Heart left ventricle (tissue), 16 donors: ENCODE data around the gene DNAJB6. TPM values are rescaled to one million over a fixed set of nuclear protein-coding genes. Genes with fewer than 3 reads are reported as not detected.

Source experiments
- ATAC-seq, 4 donors: fragments of 200-7000 bp; cut with Tn5 transposase; one replicate each; pipeline ENCODE4 v1.9.1; 2020 to 2022; ENCODE audit warnings: moderate library complexity in 4 of 4, mild to moderate bottlenecking in 3 of 4, moderate number of reproducible peaks in 1 of 4
- DNase-seq, 5 donors: peaks; one replicate each; pipeline ENCODE4 v3.0.0-alpha.2; 2020
- H3K27ac ChIP-seq, 12 donors: fragments of 200-600 bp; sonication (generic) in 4 of 12; one replicate each; pipeline versions ENCODE4 v1.5.0 to v1.8.0; 2016 to 2022; ENCODE audit warnings: mild to moderate bottlenecking in 2 of 12
- H3K27me3 ChIP-seq, 9 donors: fragments of 200-600 bp; sonication (generic) in 2 of 9; one replicate each; pipeline versions ENCODE4 v1.5.1 to v1.8.0; 2016 to 2022; ENCODE audit warnings: mild to moderate bottlenecking in 3 of 9
- H3K36me3 ChIP-seq, 9 donors: fragments of 200-600 bp; sonication (generic) in 2 of 9; one replicate each; pipeline versions ENCODE4 v1.5.0 to v1.8.0; 2018 to 2022; ENCODE audit warnings: mild to moderate bottlenecking in 2 of 9
- H3K4me1 ChIP-seq, 12 donors: fragments of 200-600 bp; sonication (generic) in 4 of 12; one replicate each; pipeline versions ENCODE4 v1.5.0 to v1.8.0; 2016 to 2022; ENCODE audit warnings: mild to moderate bottlenecking in 3 of 12
- H3K4me3 ChIP-seq, 12 donors: fragments of 200-600 bp; sonication (generic) in 4 of 12; one replicate each; pipeline versions ENCODE4 v1.5.0 to v1.8.0; 2017 to 2022; ENCODE audit warnings: mild to moderate bottlenecking in 9 of 12, moderate library complexity in 4 of 12
- H3K9me3 ChIP-seq, 12 donors: fragments of 200-600 bp; sonication (generic) in 4 of 12; one replicate each; pipeline versions ENCODE4 v1.5.0 to v1.8.0; 2016 to 2022; ENCODE audit warnings: mild to moderate bottlenecking in 1 of 12
- POLR2A ChIP-seq, 2 donors: fragments of 450-650 bp; IDR thresholded peaks; one replicate each; pipeline ENCODE4 v1.6.1; 2017; ENCODE audit warnings: antibody characterized with exemption in 2 of 2, mild to moderate bottlenecking in 2 of 2, moderate library complexity in 2 of 2
- WGBS, 4 donors: extraction: QIAGEN DNeasy Blood & Tissue Kit in 2 of 4; methylation state at CpG; one replicate each; pipeline versions ENCODE4 v1.1.5 to v1.1.7; 2013 to 2018; 5-methylcytosine and 5-hydroxymethylcytosine counted together
- intact Hi-C, 10 donors: fragments of 100-400 bp; cut with DNase I; formaldehyde crosslinking; loops; one replicate each; pipeline versions ENCODE4 v1.11.1 to v1.14.2; 2022
- polyA plus RNA-seq, 2 donors: library from polyadenylated mRNA; stranded (reverse); fragments of 200-250 nt; gene quantifications; one replicate each; pipeline ENCODE4 v1.2.3, GENCODE V29; 2013
- total RNA-seq, 9 donors: library from RNA; depleted of rRNA in 2 of 9; stranded (reverse); fragments of >200 nt in 2 of 9; fragmentation: NEBNext Ultra II Directional in 3 of 9; extraction: Animal tissue kit (Norgen Biotek cat#: 25700) in 3 of 9; gene quantifications; one replicate each; pipeline versions ENCODE4 v1.1.0 to v1.2.4, GENCODE V29; 2016 to 2023
- TF ChIP-seq, protein P1 (sequence below), 12 donors: fragments of 200-600 bp; sonication (generic) in 4 of 12; IDR thresholded peaks; one replicate each; pipeline versions ENCODE4 v1.5.0 to v1.8.0; 2018 to 2022; ENCODE audit warnings: antibody characterized with exemption in 12 of 12, mild to moderate bottlenecking in 5 of 12
- donor health status: ischemic (EF 13 %, LVEDD 7.1; RV severe dilation, severe dysfunction).
- donor health status: healthy with polysubstance abuse.
- donor health status: DM: no; HTN: yes; CAD: no.
- donor health status: DM: no; HTN: no; CAD: no.
- donor health status: ischemic (EF 25% LVEDD 6.9; RV normal size, moderate dysfunction).
- donor health status: ischemic (EF 25% LVEDD 5.7; RV mildly dilated, moderate dysfunction).
- donor health status: healthy.
- donor health status: DM: yes; HTN: yes; CAD: no.
- donor health status: ischemic (EF 35%, LVEDD 5.7; RV mildly dilated, moderate dysfunction).
- donor health status: nonischemic (EF 11% LVEDD 7.7; RV severe dilation, severe dysfunction).
- donor health status: DM: yes; HTN: yes; CAD: no.
- donor health status: PGD.
- donor health status: ischemic (EF 29% LVEDD 5.4; RV normal size, mild dysfunction).
- donor health status: nonischemic (EF 23%, LVEDD 6.1; RV moderate dilation, normal function).

DNAJB6 gene
- total and polyA plus RNA-seq, 11 donors, result 118 to 237 (median 162) TPM

DNA sequence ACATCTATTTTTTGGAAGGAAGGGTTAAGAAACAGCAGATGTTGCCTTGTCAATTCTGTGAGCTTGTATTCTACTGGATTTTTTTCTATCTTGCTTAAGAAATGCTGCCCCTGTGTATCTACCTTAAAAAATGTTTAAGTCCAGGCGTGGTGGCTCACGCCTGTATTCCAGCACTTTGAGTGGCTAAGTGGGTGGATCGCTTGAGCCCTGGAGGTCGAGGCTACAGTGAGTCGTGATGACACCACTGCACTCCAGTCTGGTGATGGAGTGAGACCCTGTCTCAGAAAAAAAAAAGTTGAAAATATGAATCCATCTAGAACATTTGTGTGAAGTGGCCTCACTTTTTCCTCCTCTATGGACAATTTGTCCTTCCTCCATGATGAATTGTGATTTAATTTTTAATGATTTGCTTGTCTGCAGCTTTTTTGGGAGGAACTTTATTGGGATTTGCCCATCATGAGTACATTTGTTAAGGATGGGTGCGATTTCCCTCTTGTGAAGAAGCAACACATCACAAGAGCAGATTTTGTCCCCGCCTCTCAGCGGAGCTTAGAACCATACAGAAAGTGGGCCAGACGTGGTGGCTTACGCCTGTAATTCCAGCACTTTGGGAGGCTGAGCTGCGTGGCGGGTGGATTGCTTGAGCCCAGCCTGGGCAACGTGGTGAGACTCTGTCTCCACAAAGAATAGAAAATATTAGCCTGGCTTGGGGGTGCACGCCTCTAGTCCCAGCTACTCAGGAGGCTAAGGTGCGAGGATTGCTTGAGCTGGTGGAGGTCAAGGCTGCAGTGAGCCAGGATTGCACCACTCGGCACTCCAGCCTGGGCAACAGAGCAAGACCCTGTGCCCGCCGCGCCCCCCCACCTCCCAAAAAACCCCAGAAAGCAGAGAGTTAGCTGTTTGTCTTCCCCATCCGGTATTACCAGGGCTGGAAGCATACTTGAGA lies 57.7 kb downstream of the DNAJB6 start:
- WGBS, 4 donors, result 89 to 95% (median 93%) methylated on average over 20 of the region's 20 CpGs
- peaks cover 0 to 83% (median 53%) of the 10 kb centered on the region in 12 donors for H3K4me1 ChIP-seq
- H3K36me3 ChIP-seq, result peaks cover 0 to 56% (median 24%) of the 10 kb centered on the region in 9 donors
- H3K27ac ChIP-seq, result peak overlapping the region in 2 of 12 donors; percentile 17 to 26
- DNase-seq (peak in 1 of 5 donors; percentile 19), ATAC-seq (no peak)
- no peak overlapping the region for H3K4me3 ChIP-seq
- H3K9me3 ChIP-seq, result no peaks in the 10 kb centered on the region
- TF ChIP-seq POLR2A (IDR thresholded peaks at IDR 0.05), result no peak
- TF ChIP-seq, protein P1, sequence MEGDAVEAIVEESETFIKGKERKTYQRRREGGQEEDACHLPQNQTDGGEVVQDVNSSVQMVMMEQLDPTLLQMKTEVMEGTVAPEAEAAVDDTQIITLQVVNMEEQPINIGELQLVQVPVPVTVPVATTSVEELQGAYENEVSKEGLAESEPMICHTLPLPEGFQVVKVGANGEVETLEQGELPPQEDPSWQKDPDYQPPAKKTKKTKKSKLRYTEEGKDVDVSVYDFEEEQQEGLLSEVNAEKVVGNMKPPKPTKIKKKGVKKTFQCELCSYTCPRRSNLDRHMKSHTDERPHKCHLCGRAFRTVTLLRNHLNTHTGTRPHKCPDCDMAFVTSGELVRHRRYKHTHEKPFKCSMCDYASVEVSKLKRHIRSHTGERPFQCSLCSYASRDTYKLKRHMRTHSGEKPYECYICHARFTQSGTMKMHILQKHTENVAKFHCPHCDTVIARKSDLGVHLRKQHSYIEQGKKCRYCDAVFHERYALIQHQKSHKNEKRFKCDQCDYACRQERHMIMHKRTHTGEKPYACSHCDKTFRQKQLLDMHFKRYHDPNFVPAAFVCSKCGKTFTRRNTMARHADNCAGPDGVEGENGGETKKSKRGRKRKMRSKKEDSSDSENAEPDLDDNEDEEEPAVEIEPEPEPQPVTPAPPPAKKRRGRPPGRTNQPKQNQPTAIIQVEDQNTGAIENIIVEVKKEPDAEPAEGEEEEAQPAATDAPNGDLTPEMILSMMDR (IDR thresholded peaks at IDR 0.05), result no peak
- no peaks in the 10 kb centered on the region for H3K27me3 ChIP-seq
- intact Hi-C loops, result loop anchor here in 3 of 10 donors (5.0 to 10.0 kb wide), 3 partner anchors 47 to 120 kb away; partner anchors contain the start of gene DNAJB6 (in 1 of the 3)

DNA sequence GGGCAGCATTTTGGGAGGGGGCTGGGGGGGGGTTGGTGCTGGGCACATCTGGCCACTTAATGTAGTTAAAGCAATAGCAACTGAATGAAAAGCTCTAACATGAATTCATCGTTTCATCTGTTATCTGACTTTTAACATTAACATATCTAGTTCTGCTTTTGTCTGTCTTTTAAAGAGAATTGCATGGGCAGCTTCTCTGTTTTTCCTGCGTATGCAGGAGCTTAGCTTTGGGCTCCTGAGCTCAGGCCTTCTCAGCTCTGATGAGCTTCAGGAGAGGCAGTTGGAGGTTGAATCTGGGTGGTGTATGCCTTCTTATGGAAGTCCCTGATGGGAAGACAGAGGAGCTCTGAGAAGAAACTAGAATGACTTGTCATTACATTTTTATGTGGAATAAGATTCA lies 58.4 kb downstream of the DNAJB6 start:
- peaks cover 0 to 81% (median 47%) of the 10 kb centered on the region in 12 donors for H3K4me1 ChIP-seq
- ATAC-seq (no peak), DNase-seq (no peak)
- TF ChIP-seq POLR2A (IDR thresholded peaks at IDR 0.05), result no peak
- TF ChIP-seq, protein P1 (IDR thresholded peaks at IDR 0.05), result no peak
- intact Hi-C loops, result loop anchor here in 3 of 10 donors (5.0 to 10.0 kb wide), 3 partner anchors 48 to 120 kb away; partner anchors contain the start of gene DNAJB6 (in 1 of the 3)
- H3K9me3 ChIP-seq, result no peaks in the 10 kb centered on the region
- no peak overlapping the region for H3K4me3 ChIP-seq
- peaks cover 0 to 55% (median 23%) of the 10 kb centered on the region in 9 donors for H3K36me3 ChIP-seq
- peak overlapping the region in 1 of 12 donors; percentile 80 for H3K27ac ChIP-seq
- no peaks in the 10 kb centered on the region for H3K27me3 ChIP-seq
- WGBS, 4 donors, result 75 to 84% (median 80%) methylated on average over 2 of the region's 2 CpGs

DNA sequence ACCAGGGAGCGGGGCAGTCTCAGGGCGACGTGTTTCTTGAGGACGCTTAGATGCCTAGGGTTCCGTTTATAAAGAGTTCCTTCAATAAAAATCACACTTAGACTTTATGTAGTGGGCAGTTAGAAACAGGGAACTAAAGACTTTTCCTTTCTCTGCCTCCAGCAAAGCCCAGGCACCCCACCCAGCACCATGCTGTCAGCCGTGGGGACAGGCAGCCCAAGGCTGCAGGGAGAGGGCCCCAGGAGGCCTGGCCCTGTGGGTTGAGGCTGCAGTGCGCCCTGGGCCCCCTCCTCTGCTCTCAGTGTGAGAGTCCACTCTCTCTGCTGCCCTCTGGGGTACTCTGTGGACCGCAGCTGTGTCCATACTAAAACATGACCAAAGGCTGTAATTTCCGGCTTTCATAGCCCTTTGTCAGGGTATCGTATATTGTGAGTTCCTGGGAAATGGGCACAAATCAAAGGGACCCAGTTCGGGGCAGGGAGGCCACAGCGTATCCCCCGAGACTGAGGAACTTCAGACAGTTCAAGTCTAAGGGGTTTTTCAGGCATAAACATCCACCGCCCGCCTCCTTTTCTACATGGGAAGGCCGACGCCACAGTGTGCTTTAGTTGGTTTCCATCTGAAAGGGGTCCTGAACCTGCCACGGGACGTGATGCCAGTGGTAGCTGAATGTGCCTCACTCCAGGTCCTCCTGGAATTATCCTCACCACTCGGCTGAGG lies 59.7 kb downstream of the DNAJB6 start:
- peak overlapping the region in 6 of 12 donors; percentile 34 to 87 (median 80) for H3K27ac ChIP-seq
- peaks cover 0 to 54% (median 20%) of the 10 kb centered on the region in 9 donors for H3K36me3 ChIP-seq
- no peaks in the 10 kb centered on the region for H3K9me3 ChIP-seq
- intact Hi-C loops, result loop anchor here in 3 of 10 donors (5.0 to 10.0 kb wide), 3 partner anchors 49 to 122 kb away; partner anchors contain the start of gene DNAJB6 (in 1 of the 3)
- peak in 1 of 5 donors; percentile 3 for DNase-seq
- no peak for ATAC-seq
- TF ChIP-seq POLR2A (IDR thresholded peaks at IDR 0.05), result no peak
- TF ChIP-seq, protein P1 (IDR thresholded peaks at IDR 0.05), result no peak
- H3K27me3 ChIP-seq, result no peaks in the 10 kb centered on the region
- WGBS, 4 donors, result 91 to 93% (median 92%) methylated on average over 17 to 20 of the region's 20 CpGs
- peaks cover 0 to 69% (median 37%) of the 10 kb centered on the region in 12 donors for H3K4me1 ChIP-seq
- H3K4me3 ChIP-seq, result no peak overlapping the region
